MCF 10A (cell line): ENCODE measurements around the gene AKAIN1. TPM values are rescaled to one million over a fixed set of nuclear protein-coding genes. Genes with fewer than 3 reads are reported as not detected.

Experiments
- BruUV-seq: library from RNA; stranded (reverse); fragments of 400-500 nt; replicated peaks from 2 replicates; lab custom pipeline; 2021; lab: Mats Ljungman, UMichigan
- CTCF ChIA-PET: fragments of 300-600 bp; sonication (Branson Sonifier 250); formaldehyde crosslinking; extraction: SDS; loops from one replicate; lab custom pipeline; 2021; ENCODE audit warnings: antibody characterized with exemption, inconsistent platforms; lab: Yijun Ruan, JAX
- POLR2A ChIA-PET: fragments of 300-600, 350-650 bp; sonication (Branson Sonifier 250); formaldehyde crosslinking; extraction: SDS; loops from one replicate; lab custom pipeline; 2020; ENCODE audit warnings: antibody characterized with exemption, inconsistent platforms; lab: Yijun Ruan, JAX
- DNase-seq: peaks from one replicate; pipeline ENCODE4 v3.0.0-alpha.2; 2018; ENCODE audit not compliant: unreplicated experiment
- H3K27ac Mint-ChIP-seq: one replicate; pipeline ENCODE4 v1.8.0; 2022; ENCODE audit warnings: mild to moderate bottlenecking, low read depth, mixed read lengths; ENCODE audit not compliant: unreplicated experiment
- H3K27me3 Mint-ChIP-seq: one replicate; pipeline ENCODE4 v1.8.0; 2022; ENCODE audit warnings: mixed read lengths; ENCODE audit not compliant: insufficient read depth, unreplicated experiment
- H3K36me3 Mint-ChIP-seq: one replicate; pipeline ENCODE4 v1.8.0; 2022; ENCODE audit warnings: mild to moderate bottlenecking, moderate library complexity, mixed read lengths; ENCODE audit not compliant: insufficient read depth, unreplicated experiment
- H3K4me1 Mint-ChIP-seq: one replicate; pipeline ENCODE4 v1.8.0; 2022; ENCODE audit warnings: mixed read lengths; ENCODE audit not compliant: insufficient read depth, unreplicated experiment
- H3K4me3 Mint-ChIP-seq: one replicate; pipeline ENCODE4 v1.8.0; 2022; ENCODE audit warnings: mild to moderate bottlenecking, moderate library complexity, mixed read lengths; ENCODE audit not compliant: unreplicated experiment
- H3K9me3 Mint-ChIP-seq: one replicate; pipeline ENCODE4 v1.8.0; 2022; ENCODE audit warnings: mixed read lengths; ENCODE audit not compliant: unreplicated experiment
- intact Hi-C: fragments of 100-400 bp; cut with micrococcal nuclease; formaldehyde crosslinking; loops from 2 replicates; pipeline ENCODE4 v1.14.1; 2022
- total RNA-seq: library from RNA; stranded (reverse); gene quantifications from 2 replicates; pipeline ENCODE4 v1.2.3, GENCODE V29; 2022
- TF ChIP-seq, protein P1 (sequence below): fragments of 200-600 bp; IDR thresholded peaks from one replicate; pipeline ENCODE4 v1.8.0; 2022; ENCODE audit warnings: antibody characterized with exemption, mild to moderate bottlenecking; ENCODE audit not compliant: unreplicated experiment

AKAIN1 gene
- total RNA-seq, 1 experiment from 2014 or later = not detected

DNA sequence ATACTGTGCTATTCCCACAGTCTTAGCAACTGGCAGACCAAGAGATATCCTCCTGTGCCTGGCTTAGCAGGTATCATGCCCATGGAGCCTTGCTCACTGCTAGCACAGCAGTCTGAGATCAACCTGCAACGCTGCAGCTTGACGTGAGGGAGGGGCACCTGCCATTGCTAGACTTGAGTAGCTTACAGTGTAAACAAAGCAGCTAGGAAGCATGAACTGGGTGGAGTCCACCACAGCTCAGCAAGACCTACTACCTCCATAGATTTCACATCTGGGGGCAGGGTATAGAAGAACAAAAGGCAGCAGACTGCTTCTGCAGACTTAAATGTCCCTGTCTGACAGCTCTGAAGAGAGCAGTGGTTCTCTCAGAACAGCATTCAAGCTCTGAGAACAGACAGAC is 74.8 kb downstream of the AKAIN1 start:
- CTCF ChIA-PET = interaction anchor here (0.6 kb wide), 2 partner anchors 16 to 220 kb away, joined by 3 to 4 read pairs; no protein-coding TSS in a partner anchor
- H3K4me3 Mint-ChIP-seq = no peak overlapping the region
- no peak overlapping the region for H3K27ac Mint-ChIP-seq
- no TSS peak for BruUV-seq
- H3K36me3 Mint-ChIP-seq = no peaks in the 10 kb centered on the region
- intact Hi-C loops = no loop called here
- POLR2A ChIA-PET = no interaction called here
- no peak for DNase-seq
- peaks cover 28% of the 10 kb centered on the region for H3K27me3 Mint-ChIP-seq
- TF ChIP-seq, protein P1, sequence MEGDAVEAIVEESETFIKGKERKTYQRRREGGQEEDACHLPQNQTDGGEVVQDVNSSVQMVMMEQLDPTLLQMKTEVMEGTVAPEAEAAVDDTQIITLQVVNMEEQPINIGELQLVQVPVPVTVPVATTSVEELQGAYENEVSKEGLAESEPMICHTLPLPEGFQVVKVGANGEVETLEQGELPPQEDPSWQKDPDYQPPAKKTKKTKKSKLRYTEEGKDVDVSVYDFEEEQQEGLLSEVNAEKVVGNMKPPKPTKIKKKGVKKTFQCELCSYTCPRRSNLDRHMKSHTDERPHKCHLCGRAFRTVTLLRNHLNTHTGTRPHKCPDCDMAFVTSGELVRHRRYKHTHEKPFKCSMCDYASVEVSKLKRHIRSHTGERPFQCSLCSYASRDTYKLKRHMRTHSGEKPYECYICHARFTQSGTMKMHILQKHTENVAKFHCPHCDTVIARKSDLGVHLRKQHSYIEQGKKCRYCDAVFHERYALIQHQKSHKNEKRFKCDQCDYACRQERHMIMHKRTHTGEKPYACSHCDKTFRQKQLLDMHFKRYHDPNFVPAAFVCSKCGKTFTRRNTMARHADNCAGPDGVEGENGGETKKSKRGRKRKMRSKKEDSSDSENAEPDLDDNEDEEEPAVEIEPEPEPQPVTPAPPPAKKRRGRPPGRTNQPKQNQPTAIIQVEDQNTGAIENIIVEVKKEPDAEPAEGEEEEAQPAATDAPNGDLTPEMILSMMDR = no peak
- peaks cover 7% of the 10 kb centered on the region for H3K9me3 Mint-ChIP-seq
- no peaks in the 10 kb centered on the region for H3K4me1 Mint-ChIP-seq

GRCh38 chr18:5110266-5110665 is 86.8 kb downstream of the AKAIN1 start:
- DNase-seq = no peak
- Mint-ChIP-seq H3K4me1 (no peaks in the 10 kb centered on the region), H3K27ac (no peak overlapping the region), H3K4me3 (no peak overlapping the region), H3K27me3 (peaks cover 45% of the 10 kb centered on the region), H3K36me3 (no peaks in the 10 kb centered on the region), H3K9me3 (no peaks in the 10 kb centered on the region)
- ChIA-PET POLR2A (no interaction called here), CTCF (interaction anchor here (0.6 to 1.5 kb wide), 4 partner anchors 25 to 1915 kb away, joined by 3 to 9 read pairs (median 3); no protein-coding TSS in a partner anchor)
- intact Hi-C loops = no loop called here
- TF ChIP-seq, protein P1 = no peak
- no TSS peak for BruUV-seq

DNA sequence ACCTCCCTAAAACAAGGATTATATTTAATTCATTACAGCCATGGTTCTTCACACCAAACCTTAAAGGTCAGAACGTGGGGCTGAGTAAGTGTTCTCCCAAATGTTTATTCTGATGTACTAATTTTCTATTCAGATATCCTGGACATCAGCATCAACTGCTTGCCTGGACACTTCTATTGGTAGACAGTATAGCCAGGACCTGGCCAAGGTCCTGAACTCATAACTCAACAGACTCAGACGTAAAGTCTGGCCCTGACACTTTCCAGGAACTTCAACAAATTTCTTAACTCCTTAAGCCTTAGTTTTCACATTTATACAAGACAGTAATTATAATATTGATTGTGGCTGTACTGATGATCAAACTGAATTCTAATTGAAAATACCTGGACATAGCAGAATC is 89.1 kb downstream of the AKAIN1 start:
- ChIA-PET CTCF (interaction anchor here (1.6 kb wide), 1 partner anchor 35 kb away, joined by 9 read pairs; no protein-coding TSS in a partner anchor), POLR2A (no interaction called here)
- peaks cover 40% of the 10 kb centered on the region for H3K27me3 Mint-ChIP-seq
- H3K4me3 Mint-ChIP-seq = no peak overlapping the region
- BruUV-seq = no TSS peak
- no peak for DNase-seq
- H3K36me3 Mint-ChIP-seq = no peaks in the 10 kb centered on the region
- no peaks in the 10 kb centered on the region for H3K9me3 Mint-ChIP-seq
- TF ChIP-seq, protein P1 = no peak
- H3K27ac Mint-ChIP-seq = no peak overlapping the region
- intact Hi-C loops = no loop called here
- no peaks in the 10 kb centered on the region for H3K4me1 Mint-ChIP-seq

- peaks cover 27% of the 10 kb centered on the region for H3K27me3 Mint-ChIP-seq
- DNase-seq = no peak
- no peak overlapping the region for H3K4me3 Mint-ChIP-seq
- TF ChIP-seq, protein P1 = peak; percentile 23
- H3K4me1 Mint-ChIP-seq = no peaks in the 10 kb centered on the region
- POLR2A ChIA-PET = no interaction called here
- intact Hi-C loops = loop anchor here (1.0 kb wide), 1 partner anchor 33 kb away; no protein-coding TSS in a partner anchor
- H3K9me3 Mint-ChIP-seq = no peaks in the 10 kb centered on the region
- no TSS peak for BruUV-seq
- H3K36me3 Mint-ChIP-seq = no peaks in the 10 kb centered on the region
- CTCF ChIA-PET = interaction anchor here (0.7 to 1.1 kb wide), 4 partner anchors 12 to 59 kb away, joined by 3 to 5 read pairs (median 3); no protein-coding TSS in a partner anchor
- no peak overlapping the region for H3K27ac Mint-ChIP-seq
Measured at GRCh38 chr18:5106730-5107129, 90.3 kb downstream of the AKAIN1 start.
